Measurements from ENCODE around the gene ZMYND19. TPM values are rescaled to one million over a fixed set of nuclear protein-coding genes. Genes with fewer than 3 reads are reported as not detected.

ZMYND19 gene
- total and polyA plus RNA-seq, 2 of the 4 experiments (the other 2 are of a cell fraction): 14.3 to 21.4 TPM

- in situ Hi-C loops (cut with MboI; ENCODE audit: low sequenced_read_pairs): no loop called here
- H2AK9ac ChIP-seq (replicated peaks; ENCODE audit: low read depth, low read length, poor library complexity): peak overlapping the region; percentile 23
- peaks cover 22 to 73% of the 10 kb centered on the region in 2 experiments for H3K79me1 ChIP-seq (ENCODE audit: low read depth in 1 of 2, low read length in 2 of 2)
- TF ChIP-seq, protein P1, sequence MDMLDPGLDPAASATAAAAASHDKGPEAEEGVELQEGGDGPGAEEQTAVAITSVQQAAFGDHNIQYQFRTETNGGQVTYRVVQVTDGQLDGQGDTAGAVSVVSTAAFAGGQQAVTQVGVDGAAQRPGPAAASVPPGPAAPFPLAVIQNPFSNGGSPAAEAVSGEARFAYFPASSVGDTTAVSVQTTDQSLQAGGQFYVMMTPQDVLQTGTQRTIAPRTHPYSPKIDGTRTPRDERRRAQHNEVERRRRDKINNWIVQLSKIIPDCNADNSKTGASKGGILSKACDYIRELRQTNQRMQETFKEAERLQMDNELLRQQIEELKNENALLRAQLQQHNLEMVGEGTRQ (IDR thresholded peaks at IDR 0.05; ENCODE audit: low read depth, low read length): no peak
- TF ChIP-seq FOS (IDR thresholded peaks at IDR 0.05; ENCODE audit: low read depth, low read length) (no peak), POLR2A (IDR thresholded peaks at IDR 0.05; ENCODE audit: low read depth, low read length) (no peak), RAD21 (IDR thresholded peaks at IDR 0.05; ENCODE audit: low read length) (no peak), SMC3 (IDR thresholded peaks at IDR 0.05; ENCODE audit: low read depth, low read length) (no peak), MXI1 (IDR thresholded peaks at IDR 0.05; ENCODE audit: borderline replicate concordance, low read depth, low read length) (no peak), NFE2L2 (IDR thresholded peaks at IDR 0.05; ENCODE audit: low read depth, low read length) (no peak), RFX5 (IDR thresholded peaks at IDR 0.05; ENCODE audit: low read depth, low read length) (no peak), RCOR1 (IDR thresholded peaks at IDR 0.05; ENCODE audit: insufficient replicate concordance, low read length) (no peak), CEBPB (IDR thresholded peaks at IDR 0.05; ENCODE audit: low read depth, low read length) (no peak), CHD1 (IDR thresholded peaks at IDR 0.05; ENCODE audit: low read depth, low read length) (no peak), BHLHE40 (IDR thresholded peaks at IDR 0.05; ENCODE audit: low read depth, low read length) (no peak)
- TF ChIP-seq, protein P2, sequence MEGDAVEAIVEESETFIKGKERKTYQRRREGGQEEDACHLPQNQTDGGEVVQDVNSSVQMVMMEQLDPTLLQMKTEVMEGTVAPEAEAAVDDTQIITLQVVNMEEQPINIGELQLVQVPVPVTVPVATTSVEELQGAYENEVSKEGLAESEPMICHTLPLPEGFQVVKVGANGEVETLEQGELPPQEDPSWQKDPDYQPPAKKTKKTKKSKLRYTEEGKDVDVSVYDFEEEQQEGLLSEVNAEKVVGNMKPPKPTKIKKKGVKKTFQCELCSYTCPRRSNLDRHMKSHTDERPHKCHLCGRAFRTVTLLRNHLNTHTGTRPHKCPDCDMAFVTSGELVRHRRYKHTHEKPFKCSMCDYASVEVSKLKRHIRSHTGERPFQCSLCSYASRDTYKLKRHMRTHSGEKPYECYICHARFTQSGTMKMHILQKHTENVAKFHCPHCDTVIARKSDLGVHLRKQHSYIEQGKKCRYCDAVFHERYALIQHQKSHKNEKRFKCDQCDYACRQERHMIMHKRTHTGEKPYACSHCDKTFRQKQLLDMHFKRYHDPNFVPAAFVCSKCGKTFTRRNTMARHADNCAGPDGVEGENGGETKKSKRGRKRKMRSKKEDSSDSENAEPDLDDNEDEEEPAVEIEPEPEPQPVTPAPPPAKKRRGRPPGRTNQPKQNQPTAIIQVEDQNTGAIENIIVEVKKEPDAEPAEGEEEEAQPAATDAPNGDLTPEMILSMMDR (conservative IDR thresholded peaks at IDR 0.05; ENCODE audit: low read depth, low read length): no peak
- TF ChIP-seq, protein P3, sequence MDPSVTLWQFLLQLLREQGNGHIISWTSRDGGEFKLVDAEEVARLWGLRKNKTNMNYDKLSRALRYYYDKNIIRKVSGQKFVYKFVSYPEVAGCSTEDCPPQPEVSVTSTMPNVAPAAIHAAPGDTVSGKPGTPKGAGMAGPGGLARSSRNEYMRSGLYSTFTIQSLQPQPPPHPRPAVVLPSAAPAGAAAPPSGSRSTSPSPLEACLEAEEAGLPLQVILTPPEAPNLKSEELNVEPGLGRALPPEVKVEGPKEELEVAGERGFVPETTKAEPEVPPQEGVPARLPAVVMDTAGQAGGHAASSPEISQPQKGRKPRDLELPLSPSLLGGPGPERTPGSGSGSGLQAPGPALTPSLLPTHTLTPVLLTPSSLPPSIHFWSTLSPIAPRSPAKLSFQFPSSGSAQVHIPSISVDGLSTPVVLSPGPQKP (IDR thresholded peaks at IDR 0.05; ENCODE audit: borderline replicate concordance, low read depth, low read length): no peak
- no peaks in the 10 kb centered on the region for H3K27me3 ChIP-seq (ENCODE audit: control insufficient read depth, insufficient read depth, low read length)
- H2AK5ac ChIP-seq (ENCODE audit: low read depth, low read length): 0 out of 2 replicates have a peak overlapping the region, but pooled peaks have one; percentile 65
- H2BK20ac ChIP-seq (ENCODE audit: low read depth, low read length): no peak overlapping the region
- dilution Hi-C loops (cut with HindIII; ENCODE audit: low sequenced_read_pairs, unreplicated experiment): no loop called here
- no peak overlapping the region for H2BK5ac ChIP-seq (ENCODE audit: low read depth, low read length, poor library complexity, severe bottlenecking)
- H3K9me1 ChIP-seq (ENCODE audit: insufficient read depth, low read length): peaks cover 14% of the 10 kb centered on the region
- peaks cover 11% of the 10 kb centered on the region for H3K4me1 ChIP-seq (ENCODE audit: control insufficient read depth, insufficient read depth, low read length)
- H2AFZ ChIP-seq (replicated peaks; ENCODE audit: low read length, poor library complexity): no peak overlapping the region
- H2BK120ac ChIP-seq (ENCODE audit: low read depth, low read length): no peak overlapping the region
- ATAC-seq (ENCODE audit: low read depth) (no peak), DNase-seq (no peak)
- peaks cover 65% of the 10 kb centered on the region for H4K20me1 ChIP-seq (ENCODE audit: insufficient read depth, low read length)
- H2BK15ac ChIP-seq (ENCODE audit: low read depth, low read length): no peak overlapping the region
- intact Hi-C loops (cut with micrococcal nuclease): no loop called here
- H4K5ac ChIP-seq (ENCODE audit: low read depth, low read length): peak overlapping the region; percentile 19; the same call in 1 of the 2 replicates
- H3K23ac ChIP-seq (ENCODE audit: low read depth, low read length): peak overlapping the region; percentile 73
- CTCF ChIA-PET: interaction anchor here (0.9 kb wide), 1 partner anchor 39 kb away, joined by 5 read pairs; no protein-coding TSS in a partner anchor
- no peak overlapping the region; a peak in 1 of 4 replicates for H4K8ac ChIP-seq (ENCODE audit: low read depth in 2 of 2, low read length in 2 of 2)
- POLR2A ChIA-PET (ENCODE audit: unreplicated experiment): no interaction called here
- peaks cover 17% of the 10 kb centered on the region for H3K36me3 ChIP-seq (ENCODE audit: control insufficient read depth, insufficient read depth, low read length)
- no peak overlapping the region for H3K18ac ChIP-seq (ENCODE audit: low read depth, low read length)
- H3K4me2 ChIP-seq (ENCODE audit: low read depth, low read length): peak overlapping the region; percentile 33; the same call in 1 of the 2 replicates
- no peaks in the 10 kb centered on the region for H3K9me3 ChIP-seq (ENCODE audit: control insufficient read depth, insufficient read depth, low read length)
- peak overlapping the region; percentile 44; the same call in 1 of the 2 replicates for H3K9ac ChIP-seq (ENCODE audit: low read depth, low read length)
- no peak overlapping the region; the same call in 1 of the 2 replicates for H3K27ac ChIP-seq (ENCODE audit: insufficient read depth, low read length)
- no peak overlapping the region for H3K4ac ChIP-seq (ENCODE audit: low read depth, low read length)
- H3K56ac ChIP-seq (ENCODE audit: extremely low read depth, insufficient read depth, low read length): no peak overlapping the region
- peak overlapping the region; percentile 41; the same call in 1 of the 2 replicates for H3K14ac ChIP-seq (replicated peaks; ENCODE audit: low read depth, low read length)
- 81% methylated on average over 6 of the region's 7 CpGs; no CpG with 5 or more reads in 1 of the 2 experiments for WGBS, 2 experiments (ENCODE audit: extremely low coverage in 2 of 2, insufficient read length in 1 of 2)
- no peak overlapping the region for H4K91ac ChIP-seq (ENCODE audit: insufficient read depth, low read depth, low read length)
- no peak overlapping the region for H3K4me3 ChIP-seq (ENCODE audit: insufficient read depth, low read depth, low read length)
- TSS peak; percentile 26 for BruUV-seq (replicated peaks)
Measured at GRCh38 chr9:137620581-137620980, 30.3 kb upstream of the ZMYND19 start.
